GM18507 (cell line): ENCODE measurements around the gene SULT1C3.

Experiments used
- DNase-seq: peaks from one replicate; pipeline ENCODE4 v3.0.0; 2011; ENCODE audit warnings: low read depth; ENCODE audit not compliant: insufficient read length; ENCODE audit errors: extremely low spot score
- FAIRE-seq: peaks from 2 replicates; lab custom pipeline; 2011; peaks lifted over from hg19 to GRCh38; lab: Jason Lieb, UNC

SULT1C3 gene

DNA sequence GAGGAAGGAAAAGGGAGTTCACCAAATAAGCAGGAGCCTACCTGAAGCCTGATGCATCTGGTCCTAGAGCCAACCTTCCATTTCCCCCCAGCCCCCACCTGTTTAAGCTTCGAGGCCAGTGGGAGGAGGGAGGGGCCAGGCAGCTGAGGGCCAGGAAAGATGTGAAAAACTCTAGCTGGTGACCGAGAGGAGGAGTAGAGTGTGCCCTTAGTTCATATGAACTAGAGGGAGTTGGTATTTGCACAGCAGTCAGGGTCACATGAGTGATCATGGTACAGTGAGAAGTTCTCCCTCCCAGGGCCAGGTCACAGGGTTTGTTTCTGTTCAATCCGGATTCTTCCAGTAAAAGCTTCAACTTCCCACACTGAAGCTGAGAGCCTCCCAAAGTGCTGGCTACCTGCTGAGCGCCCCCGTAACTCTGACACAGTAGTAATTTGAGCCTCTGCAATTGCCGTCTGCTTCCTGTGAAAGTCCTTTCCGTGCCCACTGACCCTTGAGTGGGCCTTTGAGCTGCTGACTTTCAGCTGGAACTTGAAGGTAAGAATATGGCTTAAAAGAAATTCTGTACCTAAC is 48.9 kb downstream of the SULT1C3 start, which contains the start of gene SULT1C2:
Gene SULT1C2, plus strand, starts transcription at position 362 of the 573 bp plus-strand sequence. CDS start 4,773 bp downstream, outside the sequence.
- no peak for DNase-seq
- no peak for FAIRE-seq

DNA sequence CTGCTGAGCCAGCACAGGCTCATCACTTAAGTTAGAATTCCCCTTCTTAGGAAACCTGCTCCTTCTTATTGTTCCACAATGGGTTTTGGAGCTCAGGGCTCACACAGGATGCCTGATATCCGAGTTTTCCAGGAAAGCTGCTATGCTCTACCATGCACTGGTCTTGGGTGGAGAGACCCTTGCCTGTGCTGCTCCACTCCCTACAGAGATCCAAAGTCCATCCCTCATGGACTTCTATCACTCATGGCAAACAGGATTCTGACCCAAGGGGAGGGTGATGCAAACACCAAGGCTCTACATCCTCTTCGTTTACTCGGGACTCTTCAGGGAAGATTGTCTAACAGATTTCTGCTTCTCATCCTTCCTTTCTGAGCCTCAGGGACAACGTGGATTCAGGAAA is 54.1 kb downstream of the SULT1C3 start:
- FAIRE-seq, result no peak

DNA sequence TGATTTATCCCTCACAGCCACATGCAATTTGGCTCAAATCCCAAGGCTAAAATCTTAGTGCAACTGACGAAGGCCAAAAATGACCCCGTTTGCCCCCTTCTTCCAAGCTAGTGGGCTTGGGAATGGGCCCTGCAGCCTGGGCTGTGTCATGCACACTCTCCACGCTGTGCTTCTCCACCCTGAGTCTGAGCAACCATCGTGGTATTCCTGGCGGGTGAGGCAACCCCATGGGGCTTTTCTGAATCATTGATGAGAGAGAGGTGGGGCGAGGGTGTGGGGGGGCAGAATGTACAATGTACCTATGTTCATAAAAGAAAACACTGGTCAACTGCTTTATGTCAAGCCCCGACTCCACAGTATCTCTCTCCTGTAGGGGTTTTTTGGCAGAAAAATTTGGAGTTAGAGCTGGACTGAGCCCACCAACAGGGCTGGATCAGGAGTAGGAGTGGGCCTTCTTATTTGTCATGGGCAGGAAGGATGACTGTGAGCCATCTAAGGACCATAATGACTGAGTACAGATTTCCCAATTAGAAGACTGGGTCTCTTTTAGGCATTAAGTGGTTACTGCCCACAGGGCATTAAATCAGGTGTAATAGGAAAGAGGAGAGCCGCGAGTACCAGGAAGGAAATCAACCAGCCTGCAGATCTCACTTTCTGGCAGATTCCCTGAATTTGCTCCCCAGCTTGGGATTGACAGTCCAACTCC is 57.8 kb downstream of the SULT1C3 start:
- no peak for FAIRE-seq
- DNase-seq, result no peak

More for the DNA sequence above, 54.1 kb downstream of the SULT1C3 start:
- no peak for DNase-seq

DNA sequence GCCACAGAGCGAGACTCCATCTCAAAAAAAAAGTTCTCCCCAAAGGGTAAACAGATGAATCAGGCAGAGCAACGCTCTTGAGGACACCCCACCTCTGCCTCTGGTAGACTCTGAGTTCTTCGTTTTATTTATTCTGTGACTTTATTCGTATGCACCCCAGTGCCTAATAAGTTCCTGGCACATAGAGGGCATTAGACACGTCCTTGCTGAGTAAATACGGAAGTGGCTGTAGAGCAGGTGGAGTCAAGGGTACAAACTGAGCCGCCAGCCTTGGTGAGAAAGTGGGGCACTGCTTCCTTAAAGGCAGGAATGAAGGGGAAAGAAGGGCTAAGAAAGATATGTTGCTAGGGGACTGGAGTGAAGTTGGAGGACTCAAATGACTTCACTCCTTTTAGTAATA is 61.8 kb downstream of the SULT1C3 start:
- no peak for DNase-seq
- no peak for FAIRE-seq

DNA sequence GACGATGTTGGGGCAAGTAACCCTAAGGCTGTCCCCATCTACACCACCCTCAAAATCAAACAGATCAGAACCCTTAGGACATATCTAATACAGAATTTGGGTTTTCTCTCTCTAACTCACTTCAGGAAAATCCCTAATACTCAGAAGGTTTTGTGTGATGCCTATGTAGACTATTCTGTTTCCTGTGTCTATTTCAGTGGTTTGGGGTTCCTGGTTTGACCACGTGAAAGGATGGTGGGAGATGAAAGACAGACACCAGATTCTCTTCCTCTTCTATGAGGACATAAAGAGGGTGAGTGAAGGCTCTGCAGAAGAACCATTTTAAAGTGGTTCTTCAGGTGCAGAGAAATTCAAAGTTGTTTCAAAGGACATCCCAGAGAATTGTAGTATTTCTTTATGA is 65.2 kb downstream of the SULT1C3 start:
- DNase-seq (peak; percentile 7), FAIRE-seq (no peak)

DNA sequence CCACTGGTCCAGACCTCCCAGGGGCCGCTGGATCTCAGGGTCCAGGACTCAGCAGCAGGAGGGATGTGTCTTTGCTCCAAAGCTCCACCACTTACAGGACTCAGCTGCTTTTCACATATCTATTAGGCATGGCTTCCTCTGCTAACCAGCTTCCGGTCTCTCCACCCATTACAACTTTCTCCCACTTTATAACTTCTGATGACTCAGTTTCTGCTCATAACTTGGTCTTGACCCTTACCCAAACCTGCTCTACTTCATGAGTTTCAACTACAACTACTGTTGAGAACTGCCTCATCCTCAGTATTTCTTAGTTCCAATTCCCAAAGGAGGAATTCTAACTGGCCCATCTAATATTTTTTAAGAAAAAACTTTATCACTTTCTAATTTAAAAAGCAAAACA is 66.1 kb downstream of the SULT1C3 start:
- FAIRE-seq (no peak), DNase-seq (no peak)

DNA sequence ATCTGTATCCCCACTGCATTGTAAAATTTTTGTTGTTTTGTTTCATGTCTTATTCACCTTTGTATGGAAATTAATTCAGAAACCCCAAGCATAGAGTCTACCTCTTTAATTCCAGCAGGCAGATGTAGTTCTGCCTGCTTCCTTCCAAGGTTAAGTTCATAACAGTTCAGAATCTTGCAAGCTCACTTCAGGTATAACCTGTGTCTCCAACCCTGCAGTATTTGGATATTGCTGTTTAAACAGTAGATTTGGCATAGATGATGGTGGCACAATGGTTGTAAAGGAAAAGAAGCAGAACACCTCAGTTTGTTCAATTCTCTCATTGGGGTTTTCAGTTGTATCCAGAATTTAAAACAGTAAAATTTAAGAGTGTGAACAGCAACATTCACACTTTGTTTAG is 70.1 kb downstream of the SULT1C3 start:
- no peak for DNase-seq
- no peak for FAIRE-seq
